HFF-Myc (cell line): ENCODE data around the gene TIPARP.
"Not testable (repeated sequence)": the region's sequence is repeated elsewhere in the genome, so short reads cannot be mapped to it uniquely, and the experiment has no call there.

Source experiments
- DNase-seq: peaks from one replicate; pipeline ENCODE4 v3.0.0-alpha.2; 2011; ENCODE audit warnings: low read depth; ENCODE audit errors: extremely low read depth
- H3K4me3 ChIP-seq: replicated peaks from 2 replicates; pipeline ENCODE4 v1.5.1; 2011; ENCODE audit warnings: low read depth, mild to moderate bottlenecking, control low read depth, low read length
- CTCF ChIP-seq: IDR thresholded peaks from 2 replicates; pipeline ENCODE4 v1.5.1; 2012; ENCODE audit warnings: mild to moderate bottlenecking, low read depth, low read length, control low read depth; ENCODE audit errors: missing control alignments

Gene TIPARP

DNA sequence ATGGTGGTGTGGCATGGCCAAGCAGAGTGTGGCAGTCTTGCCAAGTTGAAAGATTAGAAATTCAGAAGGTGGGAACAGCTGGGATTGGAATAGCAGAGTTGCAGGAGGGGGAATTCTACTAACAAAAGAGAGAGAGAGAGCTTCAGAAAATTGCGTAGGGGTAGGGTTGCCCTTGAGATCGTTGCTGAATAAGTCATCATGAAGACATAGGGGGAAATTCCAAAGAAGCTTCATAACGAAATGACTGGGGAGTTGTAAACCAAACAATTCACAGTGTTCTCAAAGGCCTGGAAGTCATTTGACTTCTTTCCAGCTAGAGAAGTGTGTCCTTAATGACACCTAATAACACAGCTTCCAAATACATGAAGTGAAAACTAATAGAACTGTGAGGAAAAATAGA lies 26.3 kb upstream of the TIPARP start:
- TF ChIP-seq CTCF: no peak
- no peak overlapping the region for H3K4me3 ChIP-seq
- DNase-seq: no peak

DNA sequence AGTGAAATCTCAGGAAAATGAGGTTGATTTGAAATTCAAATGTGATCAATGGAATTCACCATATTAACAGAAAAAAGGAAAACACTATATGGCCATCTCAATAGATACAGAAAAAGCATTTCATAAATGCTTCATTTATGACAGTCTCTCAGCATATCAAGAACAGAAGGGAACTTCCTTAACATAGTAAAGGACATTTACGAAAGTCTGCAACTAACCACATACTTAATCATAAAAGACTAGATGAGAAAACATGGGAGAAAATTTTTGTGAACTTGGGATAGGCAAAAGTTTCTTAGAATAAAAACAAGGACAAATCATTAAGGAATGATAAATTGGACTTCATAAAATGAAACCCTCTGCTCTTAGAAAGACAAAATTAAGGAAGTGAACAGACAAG lies 24.7 kb upstream of the TIPARP start:
- H3K4me3 ChIP-seq: no peak overlapping the region
- DNase-seq: no peak
- TF ChIP-seq CTCF: no peak

- DNase-seq, H3K4me3 ChIP-seq: not testable (repeated sequence)
Observed at GRCh38 chr3:156652661-156653060, 21.7 kb upstream of the TIPARP start.

DNA sequence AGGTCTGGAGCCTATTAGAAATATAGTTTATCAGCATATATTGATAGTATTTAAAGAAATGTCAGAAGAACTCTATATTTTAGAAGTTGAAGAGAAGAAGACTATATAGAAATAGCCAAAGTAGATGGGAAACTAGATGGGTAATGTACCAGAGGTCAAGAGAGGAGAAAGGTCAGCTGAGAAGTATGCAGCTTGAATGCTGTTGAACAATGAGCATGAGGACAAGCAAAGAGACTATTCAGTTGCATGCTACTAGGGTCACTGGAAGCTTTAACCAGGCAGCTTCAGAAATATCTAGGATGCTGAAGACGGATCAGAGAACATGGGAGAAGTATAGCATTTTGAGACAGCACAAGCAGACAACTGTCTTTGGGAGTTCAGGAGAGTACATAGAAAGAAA lies 19.6 kb upstream of the TIPARP start:
- H3K4me3 ChIP-seq: no peak overlapping the region
- DNase-seq: no peak
- no peak for TF ChIP-seq CTCF

- no peak for DNase-seq
- H3K4me3 ChIP-seq: no peak overlapping the region
- TF ChIP-seq CTCF: no peak
Observed at GRCh38 chr3:156655819-156656550, 18.4 kb upstream of the TIPARP start.

DNA sequence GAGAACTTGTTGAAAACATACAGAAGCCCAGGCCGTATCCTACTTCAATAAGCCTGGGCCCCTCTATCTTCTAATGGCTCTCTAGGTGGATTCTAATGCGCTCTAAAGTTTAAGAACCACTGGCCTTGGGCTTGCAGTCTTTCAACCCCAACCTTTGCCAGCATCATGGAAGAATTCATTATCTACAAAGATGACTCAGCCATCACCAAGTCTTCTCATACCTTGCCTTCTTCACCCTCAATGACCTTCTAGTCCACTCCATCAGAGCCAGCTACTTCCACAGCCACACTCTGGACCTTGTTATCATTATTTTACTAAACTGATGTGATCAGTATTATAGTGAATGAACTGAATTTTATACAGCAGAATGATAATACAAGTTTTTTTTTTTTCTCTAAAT lies 16.9 kb upstream of the TIPARP start:
- no peak for TF ChIP-seq CTCF
- no peak overlapping the region for H3K4me3 ChIP-seq
- DNase-seq: no peak

DNA sequence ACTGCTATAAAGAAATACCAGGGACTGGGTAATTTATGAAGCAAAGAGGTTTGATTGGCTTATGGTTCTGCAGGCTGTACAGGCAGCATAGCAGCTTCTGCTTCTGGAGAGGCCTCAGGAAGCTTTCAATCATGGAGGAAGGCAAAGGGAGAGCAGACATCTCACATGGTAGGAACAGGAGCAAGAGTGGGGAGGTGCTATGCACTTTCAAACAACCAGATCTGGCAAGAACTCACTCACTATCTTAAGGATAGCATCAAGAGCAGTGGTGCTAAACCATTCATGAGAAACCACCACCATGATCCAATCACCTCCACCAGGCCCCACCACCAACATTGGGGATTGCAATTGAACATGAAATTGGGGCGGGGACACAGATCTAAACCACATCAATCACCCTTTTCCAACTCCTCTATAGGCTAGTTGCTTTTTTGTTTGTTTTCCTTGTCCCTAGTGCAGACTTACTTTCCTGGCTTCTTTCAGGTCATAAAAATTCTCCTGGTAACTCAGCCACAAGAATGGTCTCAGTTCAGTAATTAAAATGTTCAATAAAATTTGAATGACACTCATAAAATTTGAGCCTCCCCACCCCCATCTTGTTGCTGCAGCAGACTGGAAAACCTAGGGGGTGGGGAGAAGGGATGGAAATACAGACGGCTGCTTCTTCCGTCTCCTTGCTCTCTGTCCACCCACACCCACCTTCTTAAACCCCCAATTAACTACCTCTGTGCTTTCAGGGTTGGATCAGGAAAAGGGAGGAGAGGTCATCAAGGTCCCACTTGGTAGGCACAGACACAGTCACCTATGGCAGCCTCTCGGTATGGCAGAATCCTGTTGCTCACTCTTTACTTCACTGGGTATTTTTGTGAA lies 16.3 kb upstream of the TIPARP start:
- DNase-seq: no peak
- H3K4me3 ChIP-seq: no peak overlapping the region
- no peak for TF ChIP-seq CTCF
